ENCODE data around the gene NEURL3. TPM values are rescaled to one million over a fixed set of nuclear protein-coding genes. Genes with fewer than 3 reads are reported as not detected.

NEURL3 gene
- total RNA-seq, 1 experiment from 2014 or later, result not detected

GRCh38 chr2:96503637-96504243, 1.4 kb downstream of the NEURL3 start:
- Mint-ChIP-seq H3K4me1 (ENCODE audit: insufficient read depth, unreplicated experiment) (peaks cover 9% of the 10 kb centered on the region), H3K27ac (ENCODE audit: low read depth, unreplicated experiment) (no peak overlapping the region), H3K4me3 (ENCODE audit: unreplicated experiment) (no peak overlapping the region), H3K9me3 (ENCODE audit: unreplicated experiment) (no peaks in the 10 kb centered on the region), H3K27me3 (ENCODE audit: insufficient read depth, unreplicated experiment) (no peaks in the 10 kb centered on the region), H3K36me3 (ENCODE audit: insufficient read depth, unreplicated experiment) (no peaks in the 10 kb centered on the region)
- intact Hi-C loops (cut with micrococcal nuclease), result no loop called here
- no TSS peak for BruUV-seq (replicated peaks)
- ChIA-PET CTCF (interaction anchor here (1.0 to 13.3 kb wide), 3 partner anchors 11 to 95 kb away, joined by 3 to 360 read pairs (median 5); no protein-coding TSS in a partner anchor), POLR2A (no interaction called here)
- DNase-seq (ENCODE audit: unreplicated experiment), result no peak
- TF ChIP-seq, protein P1, sequence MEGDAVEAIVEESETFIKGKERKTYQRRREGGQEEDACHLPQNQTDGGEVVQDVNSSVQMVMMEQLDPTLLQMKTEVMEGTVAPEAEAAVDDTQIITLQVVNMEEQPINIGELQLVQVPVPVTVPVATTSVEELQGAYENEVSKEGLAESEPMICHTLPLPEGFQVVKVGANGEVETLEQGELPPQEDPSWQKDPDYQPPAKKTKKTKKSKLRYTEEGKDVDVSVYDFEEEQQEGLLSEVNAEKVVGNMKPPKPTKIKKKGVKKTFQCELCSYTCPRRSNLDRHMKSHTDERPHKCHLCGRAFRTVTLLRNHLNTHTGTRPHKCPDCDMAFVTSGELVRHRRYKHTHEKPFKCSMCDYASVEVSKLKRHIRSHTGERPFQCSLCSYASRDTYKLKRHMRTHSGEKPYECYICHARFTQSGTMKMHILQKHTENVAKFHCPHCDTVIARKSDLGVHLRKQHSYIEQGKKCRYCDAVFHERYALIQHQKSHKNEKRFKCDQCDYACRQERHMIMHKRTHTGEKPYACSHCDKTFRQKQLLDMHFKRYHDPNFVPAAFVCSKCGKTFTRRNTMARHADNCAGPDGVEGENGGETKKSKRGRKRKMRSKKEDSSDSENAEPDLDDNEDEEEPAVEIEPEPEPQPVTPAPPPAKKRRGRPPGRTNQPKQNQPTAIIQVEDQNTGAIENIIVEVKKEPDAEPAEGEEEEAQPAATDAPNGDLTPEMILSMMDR (IDR thresholded peaks at IDR 0.05; ENCODE audit: unreplicated experiment), result no peak

GRCh38 chr2:96502891-96503636, 2.1 kb downstream of the NEURL3 start:
- H3K36me3 Mint-ChIP-seq (ENCODE audit: insufficient read depth, unreplicated experiment), result no peaks in the 10 kb centered on the region
- peaks cover 9% of the 10 kb centered on the region for H3K4me1 Mint-ChIP-seq (ENCODE audit: insufficient read depth, unreplicated experiment)
- H3K4me3 Mint-ChIP-seq (ENCODE audit: unreplicated experiment), result no peak overlapping the region
- no peak for DNase-seq (ENCODE audit: unreplicated experiment)
- TF ChIP-seq, protein P1 (IDR thresholded peaks at IDR 0.05; ENCODE audit: unreplicated experiment), result no peak
- no TSS peak for BruUV-seq (replicated peaks)
- H3K27ac Mint-ChIP-seq (ENCODE audit: low read depth, unreplicated experiment), result no peak overlapping the region
- no peaks in the 10 kb centered on the region for H3K27me3 Mint-ChIP-seq (ENCODE audit: insufficient read depth, unreplicated experiment)
- ChIA-PET POLR2A (no interaction called here), CTCF (interaction anchor here (1.6 kb wide), 1 partner anchor 10 kb away, joined by 5 read pairs; no protein-coding TSS in a partner anchor)
- no peaks in the 10 kb centered on the region for H3K9me3 Mint-ChIP-seq (ENCODE audit: unreplicated experiment)
- intact Hi-C loops (cut with micrococcal nuclease), result no loop called here

GRCh38 chr2:96501886-96502810, 3.0 kb downstream of the NEURL3 start:
- POLR2A ChIA-PET, result no interaction called here
- no peaks in the 10 kb centered on the region for H3K36me3 Mint-ChIP-seq (ENCODE audit: insufficient read depth, unreplicated experiment)
- no TSS peak for BruUV-seq (replicated peaks)
- H3K4me1 Mint-ChIP-seq (ENCODE audit: insufficient read depth, unreplicated experiment), result peaks cover 9% of the 10 kb centered on the region
- no peaks in the 10 kb centered on the region for H3K9me3 Mint-ChIP-seq (ENCODE audit: unreplicated experiment)
- H3K27me3 Mint-ChIP-seq (ENCODE audit: insufficient read depth, unreplicated experiment), result no peaks in the 10 kb centered on the region
- H3K27ac Mint-ChIP-seq (ENCODE audit: low read depth, unreplicated experiment), result no peak overlapping the region
- intact Hi-C loops (cut with micrococcal nuclease), result no loop called here
- DNase-seq (ENCODE audit: unreplicated experiment), result no peak
- no peak overlapping the region for H3K4me3 Mint-ChIP-seq (ENCODE audit: unreplicated experiment)
- TF ChIP-seq, protein P1 (IDR thresholded peaks at IDR 0.05; ENCODE audit: unreplicated experiment), result no peak
- CTCF ChIA-PET, result no interaction called here

DNA sequence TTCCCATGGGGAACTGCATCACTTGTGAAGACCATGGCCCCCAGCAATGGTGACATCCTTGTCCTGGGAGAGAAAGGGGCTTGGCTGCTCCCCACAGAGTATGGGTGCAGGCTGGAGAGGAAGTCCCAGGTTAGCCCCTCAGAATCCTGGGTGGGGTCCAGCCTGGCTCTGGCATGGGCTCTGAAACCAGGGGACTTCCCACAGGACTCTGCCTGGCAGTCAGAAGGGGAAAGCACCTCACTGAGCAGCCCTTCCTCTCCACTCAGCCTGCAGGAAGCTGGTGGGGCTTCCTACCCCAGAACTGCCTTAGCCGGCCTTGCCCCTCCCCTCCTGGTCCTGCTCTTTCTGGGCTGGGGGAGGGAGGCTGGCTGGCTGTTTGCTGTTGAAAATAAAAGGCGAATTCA, 3.7 kb downstream of the NEURL3 start:
- CTCF ChIA-PET, result no interaction called here
- peaks cover 9% of the 10 kb centered on the region for H3K4me1 Mint-ChIP-seq (ENCODE audit: insufficient read depth, unreplicated experiment)
- no peaks in the 10 kb centered on the region for H3K36me3 Mint-ChIP-seq (ENCODE audit: insufficient read depth, unreplicated experiment)
- BruUV-seq (replicated peaks), result no TSS peak
- H3K9me3 Mint-ChIP-seq (ENCODE audit: unreplicated experiment), result no peaks in the 10 kb centered on the region
- intact Hi-C loops (cut with micrococcal nuclease), result no loop called here
- no peak overlapping the region for H3K27ac Mint-ChIP-seq (ENCODE audit: low read depth, unreplicated experiment)
- POLR2A ChIA-PET, result no interaction called here
- TF ChIP-seq, protein P1 (IDR thresholded peaks at IDR 0.05; ENCODE audit: unreplicated experiment), result no peak
- no peak for DNase-seq (ENCODE audit: unreplicated experiment)
- H3K27me3 Mint-ChIP-seq (ENCODE audit: insufficient read depth, unreplicated experiment), result no peaks in the 10 kb centered on the region
- H3K4me3 Mint-ChIP-seq (ENCODE audit: unreplicated experiment), result no peak overlapping the region
